Kidney epithelial cell (primary cell): ENCODE measurements around the gene KLF9. TPM values are rescaled to one million over a fixed set of nuclear protein-coding genes. Genes with fewer than 3 reads are reported as not detected.

Experiments used
- DNase-seq: peaks from one replicate; pipeline ENCODE4 v3.0.0-alpha.2; 2010; ENCODE audit warnings: low read depth
- H3K27me3 ChIP-seq: 2 replicates; pipeline ENCODE4 v1.6.0; 2011; ENCODE audit warnings: low read length; ENCODE audit not compliant: control insufficient read depth, insufficient read depth
- H3K36me3 ChIP-seq: 2 replicates; pipeline ENCODE4 v1.5.1; 2011; ENCODE audit warnings: low read length; ENCODE audit not compliant: control insufficient read depth, insufficient read depth
- H3K4me3 ChIP-seq: 2 replicates; pipeline ENCODE4 v1.5.1; 2011; ENCODE audit warnings: low read depth, mild to moderate bottlenecking, control low read depth, low read length
- total RNA-seq: library from RNA; depleted of rRNA; stranded (reverse); fragments of >200 nt; gene quantifications from 2 replicates; pipeline ENCODE4 v1.2.3, GENCODE V29; 2015
- TF ChIP-seq, protein P1 (sequence below): IDR thresholded peaks from 2 replicates; pipeline ENCODE4 v1.5.1; 2011; ENCODE audit warnings: mild to moderate bottlenecking, moderate library complexity, low read length, control low read depth, inconsistent platforms; ENCODE audit not compliant: insufficient read depth, poor library complexity, severe bottlenecking

KLF9 gene
- 9.7 and 11.0 TPM in 2 replicates for total RNA-seq

DNA sequence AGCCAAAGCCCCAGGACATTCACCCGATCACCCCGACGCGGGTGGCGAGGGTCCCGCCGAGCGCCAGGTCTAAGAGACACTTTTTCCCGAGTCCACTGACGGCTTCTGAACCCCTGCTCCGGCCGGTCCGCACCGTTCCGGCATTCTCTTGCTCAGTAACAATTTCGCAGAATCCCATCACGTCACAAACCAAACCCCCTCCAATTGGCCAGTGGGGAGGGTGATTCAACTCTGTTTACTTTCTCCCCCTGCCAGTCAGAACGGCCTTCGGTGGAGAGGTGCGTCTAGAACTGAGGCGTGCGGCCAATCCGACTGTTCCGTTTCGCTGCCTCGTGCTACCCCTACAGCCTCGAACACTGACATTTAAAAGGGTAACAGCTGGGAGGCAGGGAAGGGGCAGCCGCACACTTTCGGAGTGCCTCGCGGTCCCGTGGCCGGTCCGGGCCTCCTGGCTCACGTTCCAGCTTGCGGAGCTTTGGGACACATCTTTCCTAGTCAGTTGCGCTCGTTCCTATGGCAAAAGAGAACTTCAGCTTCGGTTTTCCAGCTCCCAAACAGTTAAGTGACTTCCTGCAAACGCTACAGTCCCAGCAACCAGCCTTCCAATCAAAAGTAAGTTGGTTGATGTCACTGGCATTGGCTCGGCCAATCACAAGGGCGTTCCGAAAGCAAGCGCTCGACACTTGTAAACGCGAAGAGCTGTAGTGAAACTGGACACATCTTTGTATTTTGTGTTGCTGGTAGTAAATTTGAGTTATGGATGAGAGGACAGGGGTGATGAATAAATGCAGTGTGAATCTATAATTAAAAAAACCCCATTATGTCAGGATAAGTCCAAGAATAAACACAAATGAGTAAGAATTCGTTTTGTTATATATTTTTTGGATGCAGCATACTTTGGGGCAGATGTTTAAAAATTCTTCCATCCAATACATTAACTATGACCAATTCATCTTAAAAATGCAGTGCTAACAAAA is at the start of gene KLF9:
Gene KLF9, minus strand, starts transcription at position 859 of the 977 bp plus-strand sequence. CDS start 1,294 bp downstream, outside the sequence.
- Histone ChIP-seq H3K27me3 (no peaks in the 10 kb centered on the region), H3K36me3 (no peaks in the 10 kb centered on the region), H3K4me3 (peak within 1 kb of the TSS; percentile 92)
- peak; percentile 94 for DNase-seq
- TF ChIP-seq, protein P1, sequence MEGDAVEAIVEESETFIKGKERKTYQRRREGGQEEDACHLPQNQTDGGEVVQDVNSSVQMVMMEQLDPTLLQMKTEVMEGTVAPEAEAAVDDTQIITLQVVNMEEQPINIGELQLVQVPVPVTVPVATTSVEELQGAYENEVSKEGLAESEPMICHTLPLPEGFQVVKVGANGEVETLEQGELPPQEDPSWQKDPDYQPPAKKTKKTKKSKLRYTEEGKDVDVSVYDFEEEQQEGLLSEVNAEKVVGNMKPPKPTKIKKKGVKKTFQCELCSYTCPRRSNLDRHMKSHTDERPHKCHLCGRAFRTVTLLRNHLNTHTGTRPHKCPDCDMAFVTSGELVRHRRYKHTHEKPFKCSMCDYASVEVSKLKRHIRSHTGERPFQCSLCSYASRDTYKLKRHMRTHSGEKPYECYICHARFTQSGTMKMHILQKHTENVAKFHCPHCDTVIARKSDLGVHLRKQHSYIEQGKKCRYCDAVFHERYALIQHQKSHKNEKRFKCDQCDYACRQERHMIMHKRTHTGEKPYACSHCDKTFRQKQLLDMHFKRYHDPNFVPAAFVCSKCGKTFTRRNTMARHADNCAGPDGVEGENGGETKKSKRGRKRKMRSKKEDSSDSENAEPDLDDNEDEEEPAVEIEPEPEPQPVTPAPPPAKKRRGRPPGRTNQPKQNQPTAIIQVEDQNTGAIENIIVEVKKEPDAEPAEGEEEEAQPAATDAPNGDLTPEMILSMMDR, result no peak

DNA sequence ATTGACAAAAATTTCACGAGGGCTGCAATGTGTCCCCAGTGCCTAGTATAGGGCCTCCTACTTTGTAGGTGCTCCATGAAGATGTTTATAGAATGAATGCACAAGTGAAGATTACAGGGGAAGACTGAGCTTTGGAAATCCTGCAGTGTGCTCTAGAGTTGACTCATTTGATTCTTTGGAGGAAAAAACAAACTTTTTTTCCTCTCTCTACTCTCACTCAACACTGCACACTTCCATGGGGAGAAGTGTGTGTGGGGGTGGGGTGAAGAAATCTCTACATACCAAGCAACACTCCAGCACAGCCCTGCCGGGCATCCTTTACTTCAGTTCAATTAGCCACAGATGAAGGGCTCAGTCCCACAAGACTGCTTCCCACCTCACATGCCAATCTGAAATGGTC is 49.4 kb upstream of the KLF9 start:
- H3K27me3 ChIP-seq, result no peaks in the 10 kb centered on the region
- TF ChIP-seq, protein P1, result no peak
- no peak for DNase-seq
- no peak overlapping the region for H3K4me3 ChIP-seq
- H3K36me3 ChIP-seq, result no peaks in the 10 kb centered on the region

DNA sequence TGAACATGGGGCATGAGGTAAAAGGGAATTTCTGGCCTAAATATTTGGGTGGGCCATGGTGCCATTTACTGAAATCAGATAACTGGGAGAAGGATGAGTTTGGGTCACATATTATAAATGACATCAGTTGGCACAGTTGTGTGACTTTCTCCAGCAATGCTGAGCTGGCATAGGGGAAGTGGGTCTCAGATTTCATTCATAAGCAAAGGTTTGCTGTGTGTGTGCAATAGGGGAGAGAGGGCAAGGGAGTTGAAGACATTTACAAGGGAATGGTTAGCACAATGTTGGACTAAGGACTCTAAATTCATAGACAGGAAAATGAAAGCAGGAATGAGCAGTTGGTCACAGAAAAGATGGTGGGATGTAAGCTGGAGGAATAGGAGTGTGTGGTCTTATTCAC is 47.8 kb upstream of the KLF9 start:
- TF ChIP-seq, protein P1, result no peak
- Histone ChIP-seq H3K27me3 (no peaks in the 10 kb centered on the region), H3K4me3 (no peak overlapping the region), H3K36me3 (no peaks in the 10 kb centered on the region)
- DNase-seq, result no peak

DNA sequence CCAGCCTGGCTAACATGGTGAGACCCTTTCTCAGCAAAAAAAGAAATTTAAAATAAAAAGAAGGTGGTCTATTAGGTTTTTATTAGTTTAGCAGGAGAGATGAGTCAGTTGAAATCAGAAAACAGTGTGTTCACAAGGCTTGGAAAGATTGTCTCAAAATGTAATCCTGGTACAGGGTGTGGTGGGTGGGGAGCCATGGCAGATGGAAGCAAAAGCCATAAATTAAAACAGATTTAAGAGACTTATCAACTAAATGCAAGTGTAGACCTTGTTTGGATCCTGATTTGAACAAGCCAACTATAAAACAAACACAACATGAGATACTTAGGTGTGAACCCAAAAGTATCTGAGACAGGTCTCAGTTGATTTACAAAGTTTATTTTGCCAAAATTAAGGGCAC is 42.8 kb upstream of the KLF9 start:
- H3K36me3 ChIP-seq, result no peaks in the 10 kb centered on the region
- H3K27me3 ChIP-seq, result no peaks in the 10 kb centered on the region
- TF ChIP-seq, protein P1, result no peak
- H3K4me3 ChIP-seq, result no peak overlapping the region
- DNase-seq, result no peak

DNA sequence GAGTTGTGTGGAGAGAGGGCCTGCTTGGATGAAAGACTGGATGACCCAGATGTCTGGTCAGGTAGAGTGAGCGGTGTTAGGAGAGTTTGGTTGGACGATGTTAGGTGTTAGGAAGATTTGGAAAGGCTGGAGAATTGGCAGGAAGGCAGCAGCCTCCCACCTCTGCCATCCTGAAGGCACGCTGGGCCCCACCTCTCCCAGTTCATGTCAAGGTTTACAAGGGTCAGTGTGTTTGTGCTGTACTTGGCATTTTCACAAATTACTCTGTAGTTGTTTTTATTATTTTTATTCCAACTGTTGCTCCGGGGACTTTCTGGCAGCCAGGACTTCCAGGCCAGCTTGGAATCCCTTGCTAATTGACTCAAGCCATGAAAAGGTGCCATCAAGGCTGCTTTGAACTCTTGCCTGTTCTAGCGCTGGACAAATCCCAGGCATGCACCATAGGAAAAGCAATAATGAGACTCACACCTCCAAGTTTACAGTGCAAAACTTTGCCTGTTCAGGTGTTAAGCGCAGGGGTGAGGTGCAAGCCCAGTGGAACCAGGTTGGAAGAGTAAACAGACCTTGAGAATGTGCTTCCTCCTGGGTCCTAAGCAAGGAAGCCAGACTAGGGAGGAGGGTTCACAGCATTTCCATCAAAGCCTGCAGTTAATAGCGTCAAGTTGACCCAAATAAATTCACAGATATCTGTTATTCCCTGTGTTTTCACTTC is 41.7 kb upstream of the KLF9 start:
- H3K27me3 ChIP-seq, result no peaks in the 10 kb centered on the region
- H3K4me3 ChIP-seq, result no peak overlapping the region
- TF ChIP-seq, protein P1, result no peak
- no peaks in the 10 kb centered on the region for H3K36me3 ChIP-seq
- DNase-seq, result no peak
